Midbrain (tissue), 1 donor: ENCODE measurements around the gene SLC1A2.
A peak's percentile ranks its signal among the peaks of the same experiment; 100 is the strongest.

ENCODE experiments used
- DNase-seq: peaks from one replicate; lab custom pipeline; 2025; lab: John Stamatoyannopoulos, UW

SLC1A2 gene

GRCh38 chr11:35324981-35325380, 94.4 kb downstream of the SLC1A2 start:
- DNase-seq = no peak

DNA sequence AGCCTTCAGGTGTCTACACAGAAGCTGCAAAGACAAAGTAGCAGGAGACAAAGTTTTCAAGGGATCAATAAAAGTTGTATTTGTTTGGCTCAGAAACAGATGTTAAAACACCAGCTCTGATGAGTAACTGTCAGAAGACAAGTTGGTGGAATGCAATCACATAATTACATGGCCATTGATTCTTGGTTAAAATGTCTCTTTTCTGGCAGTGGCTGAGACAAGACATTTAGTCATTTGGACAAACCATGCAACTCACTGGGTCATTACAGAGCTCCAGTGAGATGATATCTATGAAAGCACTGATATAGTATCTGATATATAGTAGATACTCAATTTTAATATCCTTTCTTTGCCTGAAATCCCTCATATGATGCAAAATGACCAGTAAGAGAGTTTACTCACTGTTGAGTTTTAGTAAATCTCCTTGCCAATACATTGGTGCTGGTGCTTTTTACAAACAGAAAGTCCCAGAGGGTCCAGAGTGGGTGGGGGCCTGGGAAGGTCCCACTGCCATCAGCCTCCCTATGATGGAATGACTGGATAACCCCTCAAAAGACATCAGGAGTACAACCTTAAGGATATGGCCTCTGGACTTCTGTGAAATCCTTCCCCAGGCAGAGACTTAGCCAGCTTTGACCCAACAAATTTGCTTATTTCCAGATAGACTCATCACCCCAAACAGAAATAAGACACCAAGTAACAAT, 95.0 kb downstream of the SLC1A2 start:
- DNase-seq = no peak

GRCh38 chr11:35323076-35323868, 96.1 kb downstream of the SLC1A2 start:
- DNase-seq = no peak

DNA sequence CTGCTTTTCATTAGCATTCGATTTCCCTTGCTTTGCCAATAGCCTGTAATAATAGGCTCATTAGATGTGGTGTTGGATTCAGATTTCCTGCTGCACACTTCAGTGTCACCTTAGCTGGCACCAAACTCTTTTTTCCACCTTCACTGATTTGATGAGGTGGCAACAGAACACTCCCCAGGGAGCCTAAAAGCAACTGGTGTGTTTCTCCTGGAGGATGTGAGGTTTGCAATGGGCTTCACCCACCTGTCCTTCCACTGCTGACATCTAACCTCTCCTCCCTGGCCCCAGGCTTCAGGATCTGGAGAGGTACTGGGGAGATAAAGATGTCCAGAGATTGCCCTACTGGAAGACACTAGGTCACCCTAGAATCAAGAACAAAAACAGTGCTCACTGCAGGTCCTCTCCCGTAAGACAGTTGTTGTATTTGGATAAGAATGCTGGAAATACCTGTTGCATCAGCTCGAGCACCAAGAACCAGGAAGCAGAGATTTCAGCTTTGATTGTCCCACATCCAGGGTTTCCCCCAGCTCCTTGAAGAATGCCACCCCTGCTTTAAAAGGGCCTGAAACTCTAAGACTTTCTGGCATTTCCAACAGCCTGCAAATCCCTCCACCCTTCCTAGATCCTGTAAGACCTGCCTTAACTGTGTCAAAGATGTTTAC, 96.9 kb downstream of the SLC1A2 start:
- no peak for DNase-seq

- no peak for DNase-seq
Measured at GRCh38 chr11:35321532-35322317, 97.6 kb downstream of the SLC1A2 start.

- no peak for DNase-seq
Measured at GRCh38 chr11:35321111-35321510, 98.2 kb downstream of the SLC1A2 start.

DNA sequence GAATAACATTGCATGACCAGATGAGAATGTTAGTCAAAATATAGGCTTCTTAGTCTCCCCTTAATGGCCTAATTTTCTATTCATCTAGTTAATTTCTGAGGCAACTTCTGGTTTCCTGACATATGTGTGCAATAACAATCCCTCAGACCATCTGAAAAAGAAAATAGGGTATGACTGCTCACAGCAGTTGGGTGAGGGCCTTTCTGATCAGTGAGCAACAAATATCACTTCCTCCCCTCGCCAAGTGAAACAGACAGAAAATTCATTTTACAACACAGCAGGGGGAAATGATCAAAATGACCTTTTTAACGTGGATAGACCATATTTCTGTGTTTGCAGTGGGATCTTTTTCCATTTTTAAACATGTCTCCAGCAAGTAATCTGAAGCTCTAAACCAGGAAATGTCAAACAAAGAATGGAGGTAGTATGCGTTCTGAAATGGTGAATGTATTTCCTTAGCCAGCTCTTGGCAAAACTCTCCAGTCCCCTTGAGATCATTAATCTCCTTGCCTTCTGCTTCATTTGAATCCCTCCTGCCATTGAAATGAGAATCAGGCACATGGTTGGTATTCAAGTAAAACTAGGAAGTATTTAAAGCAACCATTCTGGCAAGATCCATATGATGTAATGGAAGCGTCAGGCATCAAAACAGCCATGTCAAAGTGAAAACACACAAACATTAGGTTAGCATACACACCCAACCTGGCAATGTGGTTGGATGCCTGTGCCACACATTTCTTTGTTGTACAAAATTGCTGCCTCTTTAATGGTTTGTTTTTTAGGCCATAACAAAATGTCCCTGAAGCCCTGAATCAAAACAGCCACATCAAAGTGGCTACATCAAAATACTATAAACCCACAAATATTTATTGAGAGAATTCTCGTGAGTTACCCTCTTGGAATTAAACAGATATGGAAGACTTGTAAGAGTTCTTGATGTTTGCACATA, 100.1 kb downstream of the SLC1A2 start:
- DNase-seq = no peak

DNA sequence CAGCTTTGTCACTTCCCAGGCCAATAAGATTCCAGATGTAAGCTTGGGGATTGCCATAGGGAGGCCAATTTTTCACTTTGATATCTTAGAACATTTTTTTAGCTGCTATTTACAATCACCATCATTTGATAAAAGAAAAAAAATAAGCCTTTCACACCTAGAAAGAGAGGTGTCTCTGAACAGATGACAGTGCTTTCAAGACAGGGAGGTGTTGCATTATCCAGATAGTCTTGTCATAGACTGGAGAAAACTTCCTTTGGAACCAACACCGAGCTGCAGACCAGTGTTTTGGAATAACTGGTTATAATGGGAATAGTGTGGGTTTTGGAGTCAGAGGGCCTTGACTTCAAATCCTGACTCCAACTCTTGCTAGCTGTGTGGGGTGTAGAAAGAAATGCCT, 101.0 kb downstream of the SLC1A2 start:
- DNase-seq = no peak

DNA sequence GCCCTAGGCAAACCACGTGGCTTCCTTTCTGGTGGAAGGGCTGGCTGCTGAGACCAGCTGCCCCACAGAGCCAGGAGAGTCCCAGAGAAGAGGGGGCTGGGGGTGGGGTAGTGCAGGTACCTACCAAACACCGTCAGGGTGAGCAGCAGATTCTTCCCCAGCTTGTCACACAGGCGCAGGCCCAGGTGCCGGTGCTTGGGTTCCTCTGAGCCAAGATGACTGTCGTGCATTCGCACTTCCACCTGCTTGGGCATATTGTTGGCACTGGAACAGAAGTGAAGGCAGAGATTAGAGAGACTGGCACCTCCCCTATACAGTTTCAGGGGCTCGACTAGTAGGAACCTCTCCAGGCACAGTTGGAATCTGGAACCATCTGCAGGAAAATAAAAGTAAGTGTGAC, 102.1 kb downstream of the SLC1A2 start:
- DNase-seq = no peak

DNA sequence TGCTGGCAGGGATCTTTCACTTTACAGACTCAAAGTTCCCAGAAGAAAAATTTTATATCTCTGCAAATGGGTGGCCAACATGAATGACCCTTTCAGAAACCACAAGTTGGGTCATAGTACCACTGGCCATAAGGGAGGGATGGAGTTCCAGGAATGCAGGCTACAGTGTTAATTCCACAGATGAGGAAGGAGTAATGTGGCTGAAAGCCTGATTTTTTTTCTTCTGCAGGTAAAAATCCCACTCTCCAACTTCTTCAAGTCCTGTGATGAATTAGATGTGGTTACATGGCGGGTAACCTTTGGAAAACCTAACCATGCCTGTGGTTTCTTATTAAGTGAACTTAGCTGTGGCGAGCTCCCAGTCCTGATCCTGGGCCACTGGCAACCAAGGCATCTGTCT, 103.2 kb downstream of the SLC1A2 start:
- DNase-seq = no peak

GRCh38 chr11:35313760-35314153, 105.6 kb downstream of the SLC1A2 start:
- no peak for DNase-seq

DNA sequence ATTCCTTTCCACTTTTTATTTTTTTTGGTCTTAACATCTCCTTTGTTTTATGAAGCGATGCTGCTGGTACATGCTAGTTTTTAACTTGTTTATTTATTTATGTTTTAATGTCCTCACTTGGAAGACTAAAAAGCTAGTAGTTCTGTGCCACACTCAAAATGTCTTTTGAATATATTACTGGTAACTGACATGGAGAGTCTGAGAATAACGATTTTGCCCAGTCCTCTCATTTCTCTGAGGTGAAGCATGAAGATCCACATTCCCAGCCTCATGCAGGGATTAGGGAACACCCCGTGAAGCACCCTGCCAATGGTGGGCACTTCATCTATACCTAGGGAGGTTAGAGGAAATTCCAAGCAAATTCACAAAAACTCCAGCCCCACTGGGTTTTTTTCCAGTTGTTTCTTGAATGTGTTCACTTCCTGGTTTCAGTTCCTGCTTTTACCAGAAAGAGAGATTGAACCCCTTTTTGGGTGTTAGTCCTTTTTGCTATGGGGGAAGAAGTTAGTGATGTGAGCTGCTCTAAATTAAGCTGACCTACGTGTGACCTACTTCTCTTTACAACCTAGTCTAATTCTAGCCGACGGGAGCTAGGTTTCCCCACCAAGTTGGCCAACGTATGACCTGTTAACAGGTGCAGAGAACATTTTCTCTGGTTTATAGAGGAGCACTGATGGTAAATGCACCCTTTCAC, 106.1 kb downstream of the SLC1A2 start:
- peak; percentile 28 for DNase-seq

DNA sequence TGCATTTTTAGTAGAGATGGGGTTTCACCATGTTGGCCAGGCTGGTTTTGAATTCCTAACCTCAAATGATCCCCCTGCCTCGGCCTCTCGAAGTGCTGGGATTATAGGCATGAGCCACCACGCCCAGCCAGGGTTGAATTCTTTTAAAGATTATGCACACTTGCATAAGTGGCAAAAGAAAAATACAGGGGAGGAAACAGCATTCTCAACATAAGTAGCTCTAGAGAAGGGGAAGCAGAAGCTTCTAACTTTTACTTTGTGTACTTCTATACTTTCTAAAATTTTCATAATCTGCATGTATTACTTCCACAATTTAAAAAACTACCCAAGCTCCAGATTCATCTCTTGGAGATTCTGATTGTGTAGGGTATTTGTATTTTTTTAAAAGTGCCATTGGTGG, 108.0 kb downstream of the SLC1A2 start:
- no peak for DNase-seq

- peak; percentile 27 for DNase-seq
Measured at GRCh38 chr11:35308157-35308556, 111.2 kb downstream of the SLC1A2 start.

DNA sequence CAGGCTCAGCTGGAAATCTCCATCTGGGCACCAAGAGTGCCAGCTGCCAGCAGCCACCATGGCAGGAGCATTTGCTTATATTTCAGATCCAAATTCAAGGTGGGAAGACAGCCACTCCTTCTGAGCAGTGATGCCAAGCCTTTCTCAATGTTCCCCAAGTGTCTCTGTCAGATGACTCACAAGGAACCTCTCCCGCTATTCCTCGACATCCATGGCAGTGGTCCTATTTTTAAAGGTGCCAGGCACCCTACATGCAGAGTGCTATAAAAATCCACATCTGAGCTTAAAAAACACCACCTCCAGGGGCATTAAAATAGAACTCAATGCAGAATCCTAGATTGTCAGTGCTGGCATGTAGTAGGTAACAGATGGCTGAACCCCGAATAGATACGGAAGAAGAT, 112.1 kb downstream of the SLC1A2 start:
- no peak for DNase-seq

- peak; percentile 20 for DNase-seq
Measured at GRCh38 chr11:35305670-35306382, 113.5 kb downstream of the SLC1A2 start.

DNA sequence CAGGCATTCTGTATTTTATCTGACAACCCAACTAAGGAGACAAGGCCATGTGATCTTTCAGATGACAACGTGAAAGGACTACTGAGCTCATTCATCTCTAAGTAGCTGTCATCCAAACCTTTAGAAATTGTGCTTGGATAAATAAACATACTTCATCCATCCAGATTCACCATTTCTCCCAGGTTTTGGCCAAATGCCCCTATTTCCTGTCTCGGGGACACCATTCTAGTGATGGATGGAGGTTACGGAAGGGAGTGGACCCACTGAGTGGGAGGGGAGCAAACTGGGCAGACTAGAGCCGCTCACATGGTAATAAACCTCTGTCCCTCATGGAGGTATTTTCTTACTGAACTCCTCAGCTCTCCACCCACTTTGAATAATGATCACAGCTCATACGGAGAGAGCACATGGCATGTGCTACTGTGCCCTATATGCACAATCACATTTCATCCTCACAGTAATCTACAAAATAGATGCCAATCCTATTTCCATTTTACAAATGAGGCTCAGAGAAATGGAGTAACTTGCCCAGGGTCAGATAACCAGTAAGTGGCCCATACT, 114.4 kb downstream of the SLC1A2 start:
- no peak for DNase-seq

GRCh38 chr11:35304386-35304775, 115.0 kb downstream of the SLC1A2 start:
- DNase-seq = no peak

DNA sequence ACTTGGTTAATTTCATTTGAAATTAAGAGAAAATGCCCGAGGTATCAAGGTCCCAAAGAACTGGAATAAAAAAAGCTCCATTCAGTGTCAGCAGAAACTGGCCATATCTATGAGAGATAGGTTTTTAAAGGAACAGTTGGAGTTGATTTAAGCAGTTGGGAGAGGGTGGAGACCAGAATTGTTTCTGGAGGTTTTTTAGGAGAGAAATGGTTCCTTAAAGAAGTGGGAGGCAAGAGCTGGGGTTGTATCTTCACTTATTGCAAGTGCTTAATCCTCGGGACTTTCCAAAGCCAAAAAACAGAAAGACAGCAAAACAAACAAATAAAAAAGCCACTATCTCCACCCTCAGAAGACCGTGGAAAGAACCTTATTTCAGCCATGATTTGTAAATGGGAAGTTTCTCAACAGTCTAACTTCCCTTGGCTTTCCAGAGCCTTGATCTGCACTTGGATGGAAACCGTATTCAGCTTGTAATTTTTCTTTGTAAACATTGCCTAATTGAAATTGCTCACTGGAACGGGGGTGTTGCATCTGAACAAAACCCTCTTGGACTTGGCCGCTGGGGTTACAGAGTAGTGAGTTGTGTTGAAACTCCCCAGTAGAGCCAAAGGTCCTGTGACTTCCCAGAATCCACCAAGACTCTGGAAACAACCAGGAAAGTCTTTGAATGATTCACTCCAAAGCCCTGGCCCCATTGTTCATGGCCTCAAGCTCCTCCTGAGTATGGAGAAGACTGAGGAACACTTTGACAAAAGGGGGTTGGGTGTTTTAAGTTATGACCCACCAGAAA, 115.6 kb downstream of the SLC1A2 start:
- DNase-seq = peak; percentile 73
